Spinal cord (tissue), 10 donors: ENCODE data around the gene STX10. TPM values are rescaled to one million over a fixed set of nuclear protein-coding genes. Genes with fewer than 3 reads are reported as not detected.

Experiments used
- DNase-seq, 6 donors: peaks; one replicate each; pipeline versions ENCODE4 v3.0.0 to v3.0.0-alpha.2; 2013 to 2015; ENCODE audit warnings: low spot score in 6 of 6, low read depth in 4 of 6
- H3K27ac ChIP-seq: one replicate; pipeline ENCODE4 v1.5.1; 2013; ENCODE audit warnings: low read depth, low read length, control low read depth
- H3K27me3 ChIP-seq: one replicate; pipeline ENCODE4 v1.6.1; 2013; ENCODE audit warnings: low read length; ENCODE audit not compliant: control insufficient read depth, insufficient read depth
- H3K36me3 ChIP-seq: one replicate; pipeline ENCODE4 v1.6.1; 2013; ENCODE audit warnings: low read length; ENCODE audit not compliant: control insufficient read depth, insufficient read depth
- H3K4me1 ChIP-seq: one replicate; pipeline ENCODE4 v1.6.1; 2013; ENCODE audit warnings: low read length; ENCODE audit not compliant: control insufficient read depth, insufficient read depth
- H3K4me3 ChIP-seq: one replicate; pipeline ENCODE4 v1.5.1; 2013; ENCODE audit warnings: low read depth, low read length, control low read depth
- H3K9me3 ChIP-seq: one replicate; pipeline ENCODE4 v1.6.1; 2013; ENCODE audit warnings: low read length; ENCODE audit not compliant: control insufficient read depth, insufficient read depth
- WGBS: methylation state at CpG from one replicate; pipeline ENCODE4 v1.1.5; 2013; ENCODE audit warnings: missing lambda C conversion rate; ENCODE audit not compliant: insufficient coverage; 5-methylcytosine and 5-hydroxymethylcytosine counted together
- polyA plus RNA-seq, 2 donors: library from polyadenylated mRNA; unstranded; fragments of 120-200 nt; gene quantifications; one replicate each; pipeline ENCODE4 v1.2.1, GENCODE V29; 2013; ENCODE audit not compliant: insufficient read length in 2 of 2
- total RNA-seq, 2 donors: library from RNA; depleted of rRNA in 1 of 2; stranded (reverse); fragments of 120-200 nt in 1 of 2; fragments of >200 nt in 1 of 2; gene quantifications; one replicate each; pipeline versions ENCODE4 v1.2.3 to v1.2.4, GENCODE V29; 2013 to 2014
- donor health status: healthy.

STX10 gene
- total and polyA plus RNA-seq, 4 donors: 25.5 to 71.3 (median 63.7) TPM

- Histone ChIP-seq H3K36me3 (peaks cover 10% of the 10 kb centered on the region), H3K27me3 (peaks cover 3% of the 10 kb centered on the region), H3K9me3 (no peaks in the 10 kb centered on the region), H3K4me3 (peak overlapping the region; percentile 75), H3K4me1 (peaks cover 50% of the 10 kb centered on the region), H3K27ac (peak overlapping the region; percentile 98)
- DNase-seq: peak in 2 of 6 donors; percentile 59 to 76
- WGBS: 16% methylated on average over 20 of the region's 24 CpGs
Observed at GRCh38 chr19:13154911-13155471, 4.8 kb upstream of the STX10 start.

- no peaks in the 10 kb centered on the region for H3K9me3 ChIP-seq
- peaks cover 3% of the 10 kb centered on the region for H3K27me3 ChIP-seq
- peak overlapping the region; percentile 98 for H3K27ac ChIP-seq
- H3K36me3 ChIP-seq: peaks cover 10% of the 10 kb centered on the region
- H3K4me1 ChIP-seq: peaks cover 53% of the 10 kb centered on the region
- DNase-seq: peak in 2 of 6 donors; percentile 50 to 76
- WGBS: 9% methylated on average over 15 of the region's 21 CpGs
- peak overlapping the region; percentile 75 for H3K4me3 ChIP-seq
Observed at GRCh38 chr19:13154241-13154778, 4.1 kb upstream of the STX10 start.

DNA sequence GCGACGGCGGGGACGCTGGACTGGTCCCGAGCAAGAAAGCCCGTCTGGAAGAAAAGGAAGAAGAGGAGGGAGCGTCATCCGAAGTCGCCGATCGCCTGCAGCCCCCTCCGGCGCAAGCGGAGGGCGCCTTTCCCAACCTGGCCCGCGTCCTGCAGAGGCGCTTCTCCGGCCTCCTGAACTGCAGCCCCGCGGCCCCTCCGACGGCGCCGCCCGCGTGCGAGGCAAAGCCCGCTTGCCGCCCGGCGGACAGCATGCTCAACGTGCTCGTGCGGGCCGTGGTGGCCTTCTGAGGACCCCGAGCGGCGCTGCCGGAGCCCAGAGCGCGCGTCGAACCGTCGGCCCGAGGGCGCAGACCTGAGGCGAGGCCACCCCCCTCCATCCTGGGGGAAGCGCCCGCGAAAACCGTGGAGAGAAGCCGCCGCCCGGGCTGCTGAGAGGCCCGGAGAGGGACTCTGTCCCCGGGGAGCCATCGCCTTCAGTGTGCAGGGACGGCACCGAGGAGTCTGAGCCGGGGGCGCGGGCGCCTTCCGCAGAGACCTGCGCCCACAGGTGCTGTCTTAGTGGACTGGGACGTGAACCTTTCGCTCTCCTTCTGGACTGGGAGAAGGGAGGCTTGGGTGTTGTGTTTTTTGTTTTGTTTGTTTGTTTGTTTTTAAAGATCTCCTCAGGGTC is 3.5 kb upstream of the STX10 start:
- Histone ChIP-seq H3K9me3 (no peaks in the 10 kb centered on the region), H3K4me1 (peaks cover 59% of the 10 kb centered on the region), H3K4me3 (peak overlapping the region; percentile 75), H3K27me3 (peaks cover 3% of the 10 kb centered on the region), H3K27ac (peak overlapping the region; percentile 98), H3K36me3 (peaks cover 10% of the 10 kb centered on the region)
- DNase-seq: peak in 2 of 6 donors; percentile 62 to 72
- WGBS: 4% methylated on average over 69 of the region's 69 CpGs

GRCh38 chr19:13152974-13153568 is 2.9 kb upstream of the STX10 start:
- under 1% methylated on average over 59 of the region's 59 CpGs for WGBS
- DNase-seq: peak in 5 of 6 donors; percentile 92 to 99 (median 93)
- Histone ChIP-seq H3K4me1 (peaks cover 63% of the 10 kb centered on the region), H3K27ac (peak overlapping the region; percentile 98), H3K27me3 (peaks cover 3% of the 10 kb centered on the region), H3K4me3 (peak overlapping the region; percentile 75), H3K9me3 (no peaks in the 10 kb centered on the region), H3K36me3 (peaks cover 10% of the 10 kb centered on the region)

DNA sequence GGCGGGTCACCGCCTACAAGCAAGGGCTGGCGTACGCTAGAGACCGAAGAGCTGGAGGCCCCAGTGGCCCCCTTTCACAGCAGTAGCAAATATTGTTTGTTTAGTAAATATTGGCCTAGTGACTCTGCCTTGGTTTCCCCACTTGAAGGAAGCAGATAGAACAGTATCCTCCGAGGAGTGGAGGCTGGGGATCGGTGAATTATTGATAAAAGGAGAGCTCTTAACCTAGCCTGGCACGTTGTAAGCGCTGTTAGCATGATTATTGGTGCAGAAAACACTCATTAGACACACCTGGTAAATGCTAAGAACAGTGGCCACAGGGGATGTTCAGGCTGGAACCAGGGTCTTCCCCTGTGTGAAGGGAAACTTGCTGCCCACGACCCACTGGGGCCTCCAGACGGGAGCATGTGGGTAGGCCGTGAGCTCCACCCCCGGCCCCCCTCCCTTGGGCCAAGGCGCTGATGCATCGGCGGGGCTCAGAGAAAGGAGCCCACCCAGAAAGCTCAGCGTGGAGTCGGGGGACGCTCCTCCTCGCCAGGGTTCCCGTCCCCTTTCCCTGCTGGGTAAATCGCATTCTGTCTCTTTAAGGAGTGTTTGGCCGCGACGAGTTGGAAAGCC is 2.3 kb upstream of the STX10 start:
- H3K27me3 ChIP-seq: peaks cover 3% of the 10 kb centered on the region
- 0% methylated on average over 25 of the region's 25 CpGs for WGBS
- peaks cover 10% of the 10 kb centered on the region for H3K36me3 ChIP-seq
- no peak for DNase-seq
- H3K27ac ChIP-seq: peak overlapping the region; percentile 98
- no peaks in the 10 kb centered on the region for H3K9me3 ChIP-seq
- H3K4me3 ChIP-seq: peak overlapping the region; percentile 75
- peaks cover 63% of the 10 kb centered on the region for H3K4me1 ChIP-seq

- Histone ChIP-seq H3K4me3 (peak overlapping the region; percentile 90), H3K9me3 (no peaks in the 10 kb centered on the region), H3K4me1 (peaks cover 63% of the 10 kb centered on the region), H3K36me3 (peaks cover 11% of the 10 kb centered on the region), H3K27ac (peak overlapping the region; percentile 98), H3K27me3 (peaks cover 3% of the 10 kb centered on the region)
- under 1% methylated on average over 53 of the region's 71 CpGs for WGBS
- peak in 5 of 6 donors; percentile 94 to 99 (median 96) for DNase-seq
Observed at GRCh38 chr19:13151605-13152355, 1.6 kb upstream of the STX10 start.

DNA sequence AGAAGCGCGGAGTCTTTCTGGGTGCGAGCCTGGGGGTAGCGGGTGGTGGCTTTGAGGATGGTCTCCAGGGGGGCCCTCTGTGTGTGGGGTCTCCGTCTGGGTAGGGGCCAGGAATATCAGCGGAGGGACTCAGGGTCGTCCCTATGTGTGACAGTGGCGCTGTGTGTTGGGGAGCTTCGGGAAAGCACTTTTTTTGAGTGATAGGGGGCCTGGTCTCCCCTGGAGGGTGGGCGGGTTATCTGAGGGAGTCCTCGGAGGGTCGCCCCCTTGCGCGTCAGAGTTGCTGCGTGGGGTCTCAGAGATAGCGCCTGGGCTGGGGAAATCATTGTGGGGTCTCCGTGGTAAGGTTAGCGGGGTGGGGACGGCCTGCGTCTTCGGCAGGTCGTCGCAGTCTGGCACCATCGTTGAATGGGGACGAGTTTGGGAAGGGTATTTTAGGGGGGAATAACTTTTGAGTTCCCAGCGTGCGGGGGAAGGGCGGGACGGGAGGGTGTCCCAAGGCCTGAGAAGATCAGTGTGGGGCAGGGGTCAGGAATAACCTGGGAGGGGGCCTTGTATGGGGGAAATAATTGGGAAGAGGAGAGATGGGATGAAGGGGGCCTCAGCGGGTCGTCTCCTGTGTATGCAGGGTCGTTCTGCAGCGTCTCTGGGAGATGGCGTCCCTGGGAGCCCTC is 893 bp upstream of the STX10 start:
- Histone ChIP-seq H3K9me3 (no peaks in the 10 kb centered on the region), H3K36me3 (peaks cover 17% of the 10 kb centered on the region), H3K27ac (peak overlapping the region; percentile 98), H3K4me3 (peak overlapping the region; percentile 90), H3K27me3 (peaks cover 3% of the 10 kb centered on the region), H3K4me1 (peaks cover 62% of the 10 kb centered on the region)
- peak in 2 of 6 donors; percentile 33 to 59 for DNase-seq
- WGBS: 0% methylated on average over 33 of the region's 34 CpGs

- peaks cover 29% of the 10 kb centered on the region for H3K36me3 ChIP-seq
- peak in 2 of 6 donors; percentile 73 to 75 for DNase-seq
- peaks cover 3% of the 10 kb centered on the region for H3K27me3 ChIP-seq
- peaks cover 48% of the 10 kb centered on the region for H3K4me1 ChIP-seq
- peak overlapping the region; percentile 90 for H3K4me3 ChIP-seq
- WGBS: under 1% methylated on average over 41 of the region's 46 CpGs
- H3K9me3 ChIP-seq: no peaks in the 10 kb centered on the region
- H3K27ac ChIP-seq: peak overlapping the region; percentile 98
Observed at GRCh38 chr19:13149628-13150186, 468 bp downstream of the STX10 start.
